ENCODE measurements around the gene CLCA4. TPM values are rescaled to one million over a fixed set of nuclear protein-coding genes. Genes with fewer than 3 reads are reported as not detected.

Gene CLCA4
- not detected in 2 replicates for total RNA-seq

GRCh38 chr1:86546787-86547221, at the start of gene CLCA4:
Gene CLCA4 (plus strand): TSS chr1:86547078. CDS start chr1:86547120, 42 bp downstream.

Other genes starting within 250 kb of the CLCA4 start
- gene ODF2L, start 150.8 kb upstream of the CLCA4 start, total RNA-seq, result 28.5 and 35.8 TPM in 2 replicates
- gene CLCA2, start 122.9 kb upstream of the CLCA4 start, total RNA-seq, result 0.46 and 1.5 TPM in 2 replicates
- not detected in 2 replicates for gene CLCA1, start 78.2 kb upstream of the CLCA4 start, total RNA-seq
- 46.0 and 75.7 TPM in 2 replicates for gene SH3GLB1, start 157.5 kb downstream of the CLCA4 start, total RNA-seq